GM19043 (cell line): ENCODE results near the gene MS4A6A.
"Not testable (repeated sequence)": the region's sequence is repeated elsewhere in the genome, so short reads cannot be mapped to it uniquely, and the experiment has no call there.

Source experiments
- ATAC-seq: cut with Tn5 transposase; IDR thresholded peaks from one replicate; pipeline ENCODE4 v1.9.1; 2021; ENCODE audit warnings: low read depth; ENCODE audit not compliant: unreplicated experiment

The MS4A6A gene, protein sequence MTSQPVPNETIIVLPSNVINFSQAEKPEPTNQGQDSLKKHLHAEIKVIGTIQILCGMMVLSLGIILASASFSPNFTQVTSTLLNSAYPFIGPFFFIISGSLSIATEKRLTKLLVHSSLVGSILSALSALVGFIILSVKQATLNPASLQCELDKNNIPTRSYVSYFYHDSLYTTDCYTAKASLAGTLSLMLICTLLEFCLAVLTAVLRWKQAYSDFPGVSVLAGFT

DNA sequence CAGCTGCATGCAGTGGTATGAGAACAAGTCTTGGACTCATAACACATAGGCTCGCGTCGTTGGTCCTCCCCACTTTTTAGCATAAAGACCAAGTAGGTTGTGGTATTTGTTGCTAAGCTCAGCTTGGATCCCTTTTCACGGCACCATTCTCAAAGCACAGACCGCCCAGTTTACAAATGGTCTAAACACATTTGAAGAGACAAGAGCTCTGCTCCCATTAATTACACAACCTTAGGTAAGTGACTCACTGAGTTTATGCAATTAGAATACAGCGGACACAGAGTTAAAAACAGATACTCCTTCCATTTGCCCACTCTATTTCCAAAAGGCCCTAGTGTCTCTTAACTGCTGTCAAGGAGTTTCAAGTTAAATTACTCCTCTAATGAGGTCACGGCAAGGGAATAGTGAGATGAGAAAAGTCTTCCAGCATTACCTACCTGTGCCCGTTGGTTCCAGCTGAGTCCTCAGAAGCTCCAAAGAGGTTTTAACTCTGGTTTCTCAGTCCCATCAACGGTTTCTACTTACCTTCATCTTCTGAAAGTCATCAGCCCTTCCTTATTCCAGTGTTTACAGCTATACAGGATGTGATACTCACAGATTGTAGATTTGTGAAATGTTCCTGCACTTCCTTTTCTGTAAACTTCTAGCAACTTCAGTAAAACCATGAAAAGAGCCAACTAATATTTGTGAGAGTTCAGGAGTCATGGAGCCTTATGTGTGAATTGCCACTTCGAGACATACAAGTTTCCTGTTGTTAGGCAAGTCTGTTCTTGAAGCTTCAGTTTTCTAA lies at the start of gene MS4A6A:
MS4A6A (minus strand) TSS at position 543 of the 790 bp plus-strand sequence. CDS start 1,356 bp downstream, outside the sequence.
- no peak for ATAC-seq

DNA sequence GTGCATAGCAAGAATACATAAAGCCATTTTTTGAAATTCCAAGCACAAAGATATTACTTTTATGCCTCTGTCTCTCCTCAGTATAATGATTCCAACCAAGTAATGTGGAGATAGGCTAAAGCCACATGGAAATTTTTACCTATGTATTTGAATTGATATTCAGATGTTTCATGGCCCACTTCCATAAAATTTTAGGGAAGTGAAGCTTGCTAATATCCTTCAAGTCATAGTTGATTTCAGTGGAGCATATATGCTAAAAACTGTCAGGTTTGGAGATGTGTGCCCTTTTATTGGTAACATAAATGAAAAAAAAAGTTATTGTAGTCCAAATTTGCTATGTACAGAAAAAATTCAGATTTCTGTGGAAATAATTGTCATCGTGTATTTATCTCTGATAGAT lies 47.8 kb upstream of the MS4A6A start:
- ATAC-seq, result no peak

DNA sequence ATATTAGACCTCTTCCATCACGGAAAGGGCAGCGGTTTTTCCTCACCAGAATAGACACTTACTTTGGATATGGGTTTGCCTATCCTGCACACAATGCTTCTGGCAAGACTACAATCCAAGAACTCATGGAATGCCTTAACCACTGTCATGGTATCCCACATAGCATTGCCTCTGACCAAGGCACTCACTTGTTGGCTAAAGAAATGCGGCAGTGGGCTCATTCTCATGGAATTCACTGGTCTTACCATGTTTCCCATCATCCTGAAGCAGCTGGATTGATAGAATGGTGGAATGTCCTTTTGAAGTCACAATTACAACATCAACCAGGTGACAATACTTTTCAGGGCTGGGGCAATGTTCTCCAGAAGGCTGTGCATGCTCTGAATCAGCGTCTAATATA lies 39.3 kb upstream of the MS4A6A start:
- ATAC-seq, result no peak

DNA sequence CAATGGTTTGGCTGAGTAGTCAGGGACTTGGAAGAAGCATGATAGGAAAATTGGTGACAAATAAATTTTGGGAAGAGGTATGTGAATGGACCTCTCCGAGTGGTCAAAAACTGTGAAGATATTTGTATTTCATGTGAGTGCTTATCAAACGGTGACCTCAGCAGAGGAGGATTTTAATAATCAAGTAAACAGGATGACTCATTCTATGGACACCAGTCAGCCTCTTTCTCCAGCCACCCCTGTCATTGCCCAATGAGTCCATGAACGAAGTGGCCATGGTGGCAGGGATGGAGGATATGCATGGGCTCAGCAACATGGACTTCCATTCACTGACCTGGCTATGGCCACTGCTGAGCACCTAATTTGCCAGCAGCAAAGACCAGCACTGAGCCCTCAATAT lies 38.8 kb upstream of the MS4A6A start:
- no peak for ATAC-seq

DNA sequence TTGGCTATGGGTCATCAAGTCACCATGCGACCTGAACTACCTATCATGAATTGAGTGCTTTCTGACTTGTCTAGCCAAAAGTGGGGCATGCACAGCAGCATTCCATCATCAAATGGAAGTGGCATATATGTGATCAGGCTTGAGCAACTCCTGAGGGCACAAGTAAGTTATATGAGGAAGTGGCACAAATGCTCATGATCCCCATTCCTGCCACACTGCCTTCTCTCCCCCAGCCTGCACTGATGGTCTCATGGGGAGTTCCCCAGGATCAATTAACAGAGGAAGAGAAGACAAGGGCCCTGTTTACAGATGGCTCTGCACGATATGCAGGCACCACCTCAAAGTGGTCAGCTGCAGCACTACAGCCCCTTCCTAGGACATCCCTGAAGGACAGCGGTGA lies 38.3 kb upstream of the MS4A6A start:
- no peak for ATAC-seq

DNA sequence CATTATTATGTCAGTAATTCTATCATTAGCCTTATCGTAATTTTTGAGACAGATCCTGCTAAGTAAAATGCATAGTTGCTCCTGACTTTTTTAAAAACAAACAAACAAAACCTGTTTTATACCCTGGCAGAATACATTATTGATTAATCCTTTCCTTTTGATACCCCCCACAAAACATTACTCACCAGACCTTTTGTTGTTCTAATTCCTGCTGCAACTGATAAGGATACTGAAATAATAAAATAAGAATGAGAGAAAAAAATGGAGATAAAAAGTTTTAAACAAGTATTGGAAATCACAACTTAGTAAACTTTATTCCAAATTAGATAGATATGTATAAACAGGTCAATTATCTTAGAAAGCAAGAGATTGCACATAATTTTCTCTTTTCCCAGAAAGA lies 31.5 kb upstream of the MS4A6A start:
- ATAC-seq, result no peak

DNA sequence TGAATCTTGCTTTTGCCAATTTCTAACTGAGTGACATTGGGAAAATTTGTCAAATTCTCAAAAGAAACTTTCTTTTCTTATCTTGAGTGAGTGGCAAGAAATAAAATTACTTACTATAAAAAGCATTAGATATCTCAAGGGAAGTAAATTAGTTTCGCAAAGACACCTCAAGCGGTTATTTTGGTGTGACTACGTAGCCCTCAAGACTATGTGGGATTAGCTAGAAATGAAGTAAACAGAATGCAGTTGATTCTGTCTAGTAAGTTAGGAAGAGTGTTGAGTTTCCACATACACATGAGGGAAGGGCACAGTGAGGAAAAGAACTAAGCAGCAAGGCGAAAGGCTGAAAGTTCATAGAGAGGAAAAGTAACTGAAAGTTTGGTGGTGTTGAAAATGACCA lies 28.3 kb upstream of the MS4A6A start:
- no peak for ATAC-seq

DNA sequence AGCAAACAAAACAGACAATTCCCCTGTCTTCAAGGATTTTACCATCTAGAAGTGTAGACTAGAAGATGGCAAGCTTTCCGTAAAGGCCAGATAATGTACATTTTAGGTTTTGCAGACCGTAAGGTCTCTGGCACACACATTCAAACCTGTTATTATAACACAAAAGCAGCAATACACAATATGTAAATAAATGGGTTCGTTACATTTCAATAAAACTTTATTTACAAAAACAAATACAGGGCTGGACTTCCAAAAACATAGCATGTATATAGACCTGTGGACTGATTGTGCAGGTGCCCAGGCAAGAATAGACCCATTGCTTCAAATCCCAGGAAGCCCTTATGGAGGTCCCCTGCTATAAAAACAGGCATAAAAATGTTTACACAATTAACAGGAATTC lies 27.1 kb upstream of the MS4A6A start:
- ATAC-seq, result no peak

DNA sequence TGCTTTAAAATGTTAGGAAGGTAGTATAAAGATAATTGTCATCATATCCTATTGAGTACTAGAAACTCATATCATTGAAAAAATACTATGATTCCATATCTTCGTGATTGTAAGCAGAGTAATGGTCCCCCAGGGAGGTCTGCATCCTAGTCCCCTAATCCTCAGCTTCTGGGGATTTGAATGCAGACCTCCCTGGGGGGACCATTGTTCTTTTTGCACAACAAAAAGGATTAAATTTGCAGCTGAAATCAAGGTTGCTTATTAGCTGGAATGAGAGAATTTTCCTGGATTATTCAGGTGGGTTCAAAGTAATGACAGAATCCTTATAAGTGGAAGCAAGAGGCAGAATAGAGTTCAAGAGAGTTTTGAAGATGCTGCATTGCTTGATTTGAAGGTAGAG lies 26.1 kb upstream of the MS4A6A start:
- no peak for ATAC-seq

DNA sequence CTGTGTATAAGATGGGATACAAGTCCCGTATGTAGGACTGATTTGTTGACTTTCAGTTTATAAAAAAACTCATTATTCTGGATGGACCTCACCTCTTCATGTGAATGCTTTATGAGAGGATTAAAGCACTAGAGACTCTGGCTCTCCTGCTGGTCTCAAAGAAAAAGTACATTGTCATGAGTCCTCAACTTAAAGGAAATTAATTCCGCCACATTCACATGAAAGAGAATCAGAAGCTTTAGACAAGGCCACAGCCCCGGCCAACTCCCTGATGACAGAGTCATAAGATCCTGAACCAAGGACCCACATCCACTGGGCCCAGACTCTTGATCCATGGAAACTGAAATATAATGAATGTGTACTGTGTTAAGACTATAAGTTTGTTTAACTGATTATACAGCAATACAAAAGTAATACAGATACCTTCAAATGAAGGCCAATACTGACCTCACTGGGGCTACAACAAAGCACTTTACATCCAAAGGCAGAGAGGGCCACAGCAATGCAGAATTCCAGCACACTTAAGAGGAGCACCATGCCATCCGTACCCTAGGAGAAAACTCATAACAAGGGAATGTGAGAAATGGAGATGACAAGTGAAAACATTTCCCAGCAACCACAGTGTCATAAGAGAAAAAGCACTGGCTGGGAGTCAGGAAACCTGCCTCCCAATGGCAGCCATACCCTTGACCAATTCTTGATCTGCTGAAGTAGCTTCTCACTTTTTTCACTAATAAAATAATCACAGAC lies 25.4 kb upstream of the MS4A6A start:
- no peak for ATAC-seq

DNA sequence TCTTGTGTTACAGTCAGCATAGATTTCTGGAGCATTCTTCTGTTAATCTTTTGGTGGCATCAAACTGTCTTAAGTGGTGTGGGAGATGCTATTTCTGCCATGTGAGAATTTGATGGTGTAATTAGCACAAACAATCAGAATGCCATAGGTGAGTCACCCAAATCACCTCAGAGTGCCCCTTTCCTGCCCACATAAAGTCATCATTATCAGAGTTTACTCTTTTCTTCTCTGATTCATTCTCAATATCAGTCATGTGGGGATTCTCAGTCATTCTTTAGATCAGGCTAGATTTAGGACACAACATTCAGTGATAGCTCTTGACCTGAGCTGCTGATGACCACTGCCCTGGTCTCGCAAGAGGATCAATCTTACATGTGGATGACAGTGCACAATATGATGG lies 23.7 kb upstream of the MS4A6A start:
- no peak for ATAC-seq

DNA sequence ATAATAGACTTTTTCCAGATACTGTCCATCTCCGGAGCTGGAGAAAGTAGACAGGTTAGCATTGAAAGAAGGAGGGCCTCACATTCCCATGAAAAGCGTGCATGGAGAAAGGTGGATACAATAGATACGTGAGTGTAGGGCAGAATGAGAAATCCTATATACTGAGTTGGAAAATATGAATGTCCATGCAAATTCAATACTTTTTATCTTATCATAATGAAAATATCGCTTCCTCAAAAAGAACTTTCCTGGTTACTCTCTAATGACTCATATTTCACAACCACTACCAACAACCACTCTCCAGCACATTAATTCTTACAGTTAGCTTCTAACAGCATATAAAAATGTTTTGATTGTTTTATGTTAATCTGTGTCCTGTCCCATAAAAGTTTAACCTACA lies 22.0 kb upstream of the MS4A6A start:
- ATAC-seq, result no peak

DNA sequence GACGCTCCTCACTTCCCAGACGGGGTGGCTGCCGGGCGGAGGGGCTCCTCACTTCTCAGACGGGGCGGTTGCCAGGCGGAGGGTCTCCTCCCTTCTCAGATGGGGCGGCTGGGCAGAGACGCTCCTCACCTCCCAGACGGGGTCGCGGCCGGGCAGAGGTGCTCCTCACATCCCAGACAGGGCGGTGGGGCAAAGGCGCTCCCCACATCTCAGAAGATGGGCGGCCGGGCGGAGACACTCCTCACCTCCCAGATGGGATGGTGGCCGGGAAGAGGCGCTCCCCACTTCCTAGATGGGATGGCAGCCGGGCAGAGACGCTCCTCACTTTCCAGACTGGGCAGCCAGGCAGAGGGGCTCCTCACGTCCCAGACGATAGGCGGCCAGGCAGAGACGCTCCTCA lies 18.5 kb upstream of the MS4A6A start:
- ATAC-seq, result not testable (repeated sequence)

DNA sequence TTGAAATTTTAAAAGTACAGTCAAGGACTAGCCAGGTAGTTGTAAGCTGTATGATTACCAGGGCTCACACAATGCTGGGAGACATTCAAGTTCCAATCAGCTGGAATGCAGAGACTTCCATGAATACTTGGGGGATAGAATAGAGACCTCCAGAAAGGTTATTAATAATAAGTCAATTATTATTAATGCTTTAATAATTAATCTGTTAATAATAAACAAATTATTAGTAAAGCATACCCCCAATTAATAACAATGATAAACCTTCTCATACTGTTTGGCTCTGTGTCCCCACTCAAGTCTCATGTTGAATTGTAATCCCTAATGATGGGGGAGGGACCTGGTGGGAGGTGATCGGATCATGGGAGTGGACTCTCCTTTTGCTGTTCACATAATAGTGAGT lies 14.6 kb upstream of the MS4A6A start:
- ATAC-seq, result no peak

DNA sequence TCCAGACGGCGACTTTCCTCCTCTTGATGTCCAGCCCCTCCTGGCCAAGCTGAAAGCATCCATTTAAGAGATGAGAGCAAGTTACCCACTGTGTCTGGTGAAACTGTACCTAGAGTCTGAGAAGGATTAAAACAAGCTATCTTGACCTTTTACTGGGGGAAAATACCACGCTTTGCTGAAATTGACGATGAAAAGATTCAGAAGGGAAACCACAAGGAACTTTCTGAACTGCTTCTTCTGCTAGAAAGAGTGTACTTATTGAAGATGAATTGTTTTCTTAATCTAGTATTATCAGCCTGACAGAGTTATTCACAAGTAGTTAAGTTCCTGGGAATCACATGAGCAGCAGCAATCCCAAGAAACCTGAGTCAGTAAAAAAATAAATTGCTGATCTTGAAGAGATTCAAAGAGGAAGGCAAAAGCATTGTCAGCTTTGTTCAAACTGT lies 13.1 kb upstream of the MS4A6A start:
- ATAC-seq, result peak; percentile 54

DNA sequence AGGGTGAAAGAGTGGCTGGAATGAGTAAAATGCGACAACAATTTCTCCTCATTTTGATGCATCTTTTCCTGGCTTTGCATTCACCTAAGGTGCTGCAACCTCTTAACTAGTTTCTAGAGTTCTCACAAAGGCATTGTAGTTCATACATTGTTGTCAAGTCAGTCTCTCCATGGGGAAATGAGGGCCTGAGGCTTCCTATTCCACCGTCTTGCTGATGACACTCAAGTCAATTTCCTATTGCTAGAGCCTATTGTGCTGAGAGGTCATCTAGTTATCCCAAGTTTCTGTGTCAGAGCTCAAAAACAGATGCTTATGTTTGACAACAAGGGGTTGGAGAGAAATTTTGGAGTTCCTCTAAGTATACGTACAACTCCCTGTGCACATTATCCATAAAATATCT lies 11.6 kb upstream of the MS4A6A start:
- ATAC-seq, result no peak

DNA sequence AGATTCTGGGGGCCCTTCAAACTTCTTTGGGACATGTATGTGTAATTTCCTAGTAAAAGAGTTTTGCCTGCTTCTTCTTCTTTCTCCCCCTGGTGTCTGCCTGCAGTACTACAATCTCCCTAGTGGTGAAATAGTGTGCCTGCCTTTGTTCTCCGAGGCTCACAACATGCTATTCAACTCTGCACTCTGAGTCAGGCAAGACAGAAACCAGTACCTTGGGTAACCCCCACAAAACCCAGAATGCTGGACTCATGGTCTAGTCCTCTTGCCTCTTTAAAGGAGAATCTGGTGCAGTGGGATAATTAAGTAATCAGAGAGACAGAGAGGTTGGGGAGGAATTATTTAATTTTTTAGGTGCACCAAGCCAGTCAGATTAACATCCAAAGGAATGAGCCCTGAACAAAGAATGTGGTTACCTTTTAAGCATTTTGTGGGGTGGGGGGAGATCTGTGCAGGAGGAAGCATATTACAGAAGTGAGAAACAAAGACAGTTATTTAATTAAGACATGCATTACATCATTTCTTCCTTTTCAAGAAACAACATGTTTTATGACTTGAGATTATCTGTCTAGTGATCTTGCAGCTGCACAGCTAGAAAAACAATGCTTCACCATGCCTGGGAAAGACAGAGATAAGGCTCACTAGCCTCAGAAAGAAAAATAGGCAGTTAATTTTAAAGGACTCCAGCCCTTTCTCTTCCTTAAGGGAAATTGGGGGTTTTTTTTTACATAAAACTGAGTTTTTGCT lies 11.0 kb upstream of the MS4A6A start:
- peak; percentile 86 for ATAC-seq

DNA sequence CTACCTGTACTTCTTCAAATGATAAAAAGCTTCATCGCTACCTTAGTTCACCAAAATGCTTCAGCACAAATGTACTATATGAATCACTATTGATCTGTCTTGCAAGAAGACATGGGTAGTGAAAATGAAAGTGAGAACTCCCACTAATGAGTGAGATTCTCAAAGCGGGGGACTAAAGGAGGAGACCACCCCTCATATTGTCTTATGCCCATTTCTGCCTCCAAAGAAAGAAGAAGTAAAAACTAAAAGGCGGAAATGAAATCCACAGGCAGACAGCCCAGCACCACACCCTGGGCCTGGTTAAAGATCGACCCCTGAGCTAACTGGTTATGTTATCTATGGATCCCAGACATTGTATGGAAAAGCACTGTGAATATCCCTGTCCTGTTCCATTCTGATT lies 9.7 kb upstream of the MS4A6A start:
- not testable (repeated sequence) for ATAC-seq

DNA sequence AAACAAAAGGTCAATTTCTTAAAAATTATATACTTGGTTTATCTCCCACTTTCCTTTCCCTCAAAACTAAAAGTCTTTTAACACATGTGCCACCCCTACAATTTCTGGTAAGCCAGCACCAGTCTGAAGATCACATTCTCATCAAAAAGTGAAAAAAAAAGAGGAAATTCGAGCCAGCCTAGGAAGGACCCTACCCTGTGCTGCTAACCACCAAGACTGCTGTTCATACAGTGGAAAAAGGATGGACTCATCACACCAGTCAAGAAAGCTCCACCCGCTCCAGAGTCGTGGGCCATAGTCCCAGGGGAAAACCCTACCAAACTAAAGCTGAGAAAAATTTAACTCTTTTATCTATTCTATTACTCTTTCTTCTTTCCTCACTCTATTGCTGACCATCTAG lies 5.6 kb upstream of the MS4A6A start:
- ATAC-seq, result not testable (repeated sequence)

DNA sequence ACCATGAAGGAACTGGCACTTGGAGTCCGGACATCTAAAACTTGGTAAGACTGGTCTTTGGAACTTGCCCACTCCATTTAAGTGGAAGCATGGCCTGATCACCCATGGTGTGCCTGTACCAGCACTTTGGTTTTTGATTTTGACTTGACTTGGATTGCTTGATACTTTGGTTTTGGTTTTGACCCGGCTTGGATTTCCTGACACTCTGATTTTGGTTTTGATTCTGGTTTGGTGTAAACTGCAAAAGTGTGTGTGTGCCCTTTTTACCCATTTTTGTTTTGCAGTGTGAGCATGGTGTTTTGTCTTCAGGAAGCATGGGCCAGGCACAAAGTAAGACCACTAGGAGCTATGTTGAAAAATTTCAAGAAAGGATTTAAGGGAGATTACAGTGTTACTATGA lies 3.2 kb upstream of the MS4A6A start:
- not testable (repeated sequence) for ATAC-seq

DNA sequence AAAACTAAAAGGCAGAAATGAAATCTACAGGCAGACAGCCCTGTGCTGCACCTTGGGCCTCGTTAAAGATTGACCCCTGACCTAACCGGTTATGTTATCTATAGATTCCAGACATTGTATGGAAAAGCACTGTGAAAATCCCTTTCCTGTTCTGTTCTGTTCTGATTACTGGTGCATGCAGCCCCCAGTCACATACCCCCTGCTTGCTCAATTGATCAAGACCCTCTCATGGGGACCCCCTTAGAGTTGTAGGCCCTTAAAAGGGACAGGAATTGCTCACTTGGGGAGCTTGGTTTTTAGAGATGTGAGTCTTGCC lies 2.6 kb upstream of the MS4A6A start:
- not testable (repeated sequence) for ATAC-seq
